HCEC 1CT (cell line): ENCODE results near the gene SAMD3.
"Not testable (repeated sequence)": the region's sequence is repeated elsewhere in the genome, so short reads cannot be mapped to it uniquely, and the experiment has no call there.

Source experiments
- DNase-seq: peaks from one replicate; pipeline ENCODE4 v3.0.0-alpha.2; 2017

SAMD3 gene

GRCh38 chr6:130222775-130223174, at the start of gene SAMD3:
TSS of gene SAMD3 (minus strand) at chr6:130222951. CDS start at chr6:130215273, 7,678 bp downstream.
- DNase-seq, result no peak

GRCh38 chr6:130269969-130270635, 47.4 kb upstream of the SAMD3 start:
- DNase-seq, result no peak

GRCh38 chr6:130265553-130265952, 42.8 kb upstream of the SAMD3 start:
- not testable (repeated sequence) for DNase-seq

GRCh38 chr6:130262008-130262407, 39.3 kb upstream of the SAMD3 start:
- DNase-seq, result no peak

- not testable (repeated sequence) for DNase-seq
Measured at GRCh38 chr6:130261558-130261957, 38.8 kb upstream of the SAMD3 start.

GRCh38 chr6:130260614-130261241, 38.0 kb upstream of the SAMD3 start:
- DNase-seq, result not testable (repeated sequence)

GRCh38 chr6:130260050-130260462, 37.3 kb upstream of the SAMD3 start:
- DNase-seq, result not testable (repeated sequence)

- no peak for DNase-seq
Measured at GRCh38 chr6:130259557-130259956, 36.8 kb upstream of the SAMD3 start.

GRCh38 chr6:130259140-130259539, 36.4 kb upstream of the SAMD3 start:
- no peak for DNase-seq

- no peak for DNase-seq
Measured at GRCh38 chr6:130252527-130253237, 29.9 kb upstream of the SAMD3 start.

GRCh38 chr6:130245267-130245666, 22.5 kb upstream of the SAMD3 start:
- no peak for DNase-seq

GRCh38 chr6:130244728-130245127, 22.0 kb upstream of the SAMD3 start:
- no peak for DNase-seq

- DNase-seq, result peak; percentile 51
Measured at GRCh38 chr6:130240232-130240631, 17.5 kb upstream of the SAMD3 start.

- no peak for DNase-seq
Measured at GRCh38 chr6:130239755-130240154, 17.0 kb upstream of the SAMD3 start.

- no peak for DNase-seq
Measured at GRCh38 chr6:130233330-130233729, 10.6 kb upstream of the SAMD3 start.

GRCh38 chr6:130230531-130230930, 7.8 kb upstream of the SAMD3 start:
- not testable (repeated sequence) for DNase-seq

- DNase-seq, result no peak
Measured at GRCh38 chr6:130229645-130230044, 6.9 kb upstream of the SAMD3 start.

- DNase-seq, result no peak
Measured at GRCh38 chr6:130223508-130223907, 757 bp upstream of the SAMD3 start.

- DNase-seq, result no peak
Measured at GRCh38 chr6:130218134-130218533, 4.6 kb downstream of the SAMD3 start.

- no peak for DNase-seq
Measured at GRCh38 chr6:130216620-130217019, 6.1 kb downstream of the SAMD3 start.

- no peak for DNase-seq
Measured at GRCh38 chr6:130215526-130215925, 7.2 kb downstream of the SAMD3 start.

- DNase-seq, result no peak
Measured at GRCh38 chr6:130212215-130212874, 10.4 kb downstream of the SAMD3 start.

GRCh38 chr6:130211691-130212090, 11.1 kb downstream of the SAMD3 start:
- DNase-seq, result no peak
